ENCODE results near the gene SEC24C.

DNA sequence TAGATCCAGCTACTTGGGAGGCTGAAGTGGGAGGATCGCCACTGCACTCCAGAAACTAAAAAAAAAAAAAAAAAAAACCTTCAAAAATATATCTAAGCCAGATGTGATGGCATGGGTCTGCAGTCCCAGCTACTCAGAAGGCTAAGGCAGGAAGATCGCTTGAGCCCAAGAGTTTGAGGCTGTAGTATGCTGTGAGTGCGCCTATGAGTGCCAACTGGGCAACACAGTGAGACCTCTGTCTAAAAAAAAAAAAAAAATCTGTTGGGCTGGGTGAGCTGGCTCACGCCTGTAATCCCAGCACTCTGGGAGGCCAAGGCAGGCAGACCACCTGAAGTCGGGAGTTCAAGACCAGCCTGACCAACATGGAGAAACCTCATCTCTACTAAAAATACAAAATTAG is 34.8 kb downstream of the SEC24C start:
- TF ChIP-seq, protein P1, sequence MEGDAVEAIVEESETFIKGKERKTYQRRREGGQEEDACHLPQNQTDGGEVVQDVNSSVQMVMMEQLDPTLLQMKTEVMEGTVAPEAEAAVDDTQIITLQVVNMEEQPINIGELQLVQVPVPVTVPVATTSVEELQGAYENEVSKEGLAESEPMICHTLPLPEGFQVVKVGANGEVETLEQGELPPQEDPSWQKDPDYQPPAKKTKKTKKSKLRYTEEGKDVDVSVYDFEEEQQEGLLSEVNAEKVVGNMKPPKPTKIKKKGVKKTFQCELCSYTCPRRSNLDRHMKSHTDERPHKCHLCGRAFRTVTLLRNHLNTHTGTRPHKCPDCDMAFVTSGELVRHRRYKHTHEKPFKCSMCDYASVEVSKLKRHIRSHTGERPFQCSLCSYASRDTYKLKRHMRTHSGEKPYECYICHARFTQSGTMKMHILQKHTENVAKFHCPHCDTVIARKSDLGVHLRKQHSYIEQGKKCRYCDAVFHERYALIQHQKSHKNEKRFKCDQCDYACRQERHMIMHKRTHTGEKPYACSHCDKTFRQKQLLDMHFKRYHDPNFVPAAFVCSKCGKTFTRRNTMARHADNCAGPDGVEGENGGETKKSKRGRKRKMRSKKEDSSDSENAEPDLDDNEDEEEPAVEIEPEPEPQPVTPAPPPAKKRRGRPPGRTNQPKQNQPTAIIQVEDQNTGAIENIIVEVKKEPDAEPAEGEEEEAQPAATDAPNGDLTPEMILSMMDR (IDR thresholded peaks at IDR 0.05) = no peak
- TF ChIP-seq EP300 (IDR thresholded peaks at IDR 0.05) = no peak

Data from tibial nerve (tissue), 4 donors.